HG03064 (cell line): Measurements from ENCODE around the gene RFX3.

Experiments used
- ATAC-seq: cut with Tn5 transposase; IDR thresholded peaks from one replicate; pipeline ENCODE4 v1.9.1; 2021; ENCODE audit warnings: low read depth; ENCODE audit not compliant: unreplicated experiment

RFX3 gene

DNA sequence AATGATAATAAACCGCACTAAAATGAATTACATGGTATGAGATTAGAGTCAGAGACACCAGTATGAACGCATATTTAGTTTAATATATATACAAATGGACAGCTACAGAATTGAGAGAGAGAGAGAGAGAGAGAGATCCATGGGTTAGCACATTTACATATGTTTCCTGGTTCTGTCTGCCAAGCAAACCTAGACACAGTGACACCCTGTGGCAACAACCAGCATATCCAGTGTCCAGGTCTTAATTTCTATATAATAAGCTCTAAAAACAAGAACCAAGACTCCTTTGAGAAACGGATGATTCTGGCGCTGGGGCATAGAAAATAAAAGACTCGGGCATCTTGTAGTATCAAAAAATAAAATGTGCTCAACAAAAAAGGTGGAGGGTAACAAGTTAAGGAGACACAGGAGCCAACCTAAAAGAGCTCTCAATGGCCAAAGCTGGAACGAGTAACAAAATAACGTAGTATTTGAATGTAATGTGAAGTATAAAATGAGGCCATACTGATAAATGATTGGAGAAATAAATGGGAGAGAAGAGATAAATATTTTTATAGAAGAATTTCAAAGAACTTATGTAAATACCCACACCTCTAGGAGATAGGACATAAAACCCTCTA is 84.5 kb downstream of the RFX3 start:
- peak; percentile 86 for ATAC-seq

DNA sequence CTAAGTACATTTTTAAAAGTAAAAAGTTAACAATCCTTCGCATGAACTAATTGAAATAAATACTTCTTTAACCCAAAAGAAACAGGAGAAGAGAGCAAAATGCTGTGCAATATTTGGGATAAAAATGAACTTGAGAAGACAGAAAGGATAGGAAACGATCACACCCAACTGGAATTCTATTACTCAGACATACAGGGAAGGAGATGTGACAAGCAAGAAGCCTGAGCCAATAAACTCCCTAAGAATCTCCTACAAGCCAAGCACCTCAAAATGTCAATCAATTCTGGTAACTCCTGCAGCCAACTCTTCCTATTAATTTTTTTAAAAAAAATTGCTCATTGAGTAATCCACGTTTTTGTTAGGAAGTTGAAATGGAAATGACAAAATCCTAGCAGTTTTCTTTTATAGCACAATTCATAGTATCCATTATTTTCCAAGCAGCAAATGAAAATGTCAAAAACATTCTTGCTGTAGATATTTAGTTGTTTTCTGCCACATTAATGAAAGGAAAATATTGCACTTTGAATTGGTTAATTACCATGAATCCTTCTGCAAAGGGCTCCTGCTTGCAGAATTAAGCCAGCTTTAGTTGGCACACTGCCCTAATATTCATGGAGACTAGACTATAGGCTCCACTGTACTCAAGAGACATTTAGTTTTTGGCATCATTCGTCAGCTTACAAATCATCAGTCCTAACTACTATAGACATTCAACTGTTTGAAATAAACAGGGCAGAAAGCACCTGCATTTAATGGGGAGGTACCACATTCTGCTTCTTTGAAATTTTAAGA is 89.0 kb downstream of the RFX3 start:
- ATAC-seq, result no peak

DNA sequence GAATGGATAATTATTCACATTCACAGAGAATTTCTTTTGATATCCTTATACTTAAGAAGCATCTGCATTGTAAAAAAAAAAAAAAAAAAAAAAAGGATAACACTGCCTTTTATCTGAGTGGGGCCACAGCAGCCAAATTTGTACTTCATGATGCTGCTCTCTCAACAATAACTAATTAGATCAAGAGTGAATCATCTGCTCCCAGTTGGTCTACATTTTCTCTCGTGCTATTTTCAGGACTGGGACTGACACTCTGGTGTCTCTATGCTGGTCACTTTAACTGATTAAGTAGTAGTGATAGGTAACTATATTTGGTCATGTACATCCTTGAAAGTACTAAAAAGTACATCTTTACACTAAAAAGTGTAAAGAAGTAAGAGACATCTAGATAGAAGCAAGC is 90.1 kb downstream of the RFX3 start:
- no peak for ATAC-seq

DNA sequence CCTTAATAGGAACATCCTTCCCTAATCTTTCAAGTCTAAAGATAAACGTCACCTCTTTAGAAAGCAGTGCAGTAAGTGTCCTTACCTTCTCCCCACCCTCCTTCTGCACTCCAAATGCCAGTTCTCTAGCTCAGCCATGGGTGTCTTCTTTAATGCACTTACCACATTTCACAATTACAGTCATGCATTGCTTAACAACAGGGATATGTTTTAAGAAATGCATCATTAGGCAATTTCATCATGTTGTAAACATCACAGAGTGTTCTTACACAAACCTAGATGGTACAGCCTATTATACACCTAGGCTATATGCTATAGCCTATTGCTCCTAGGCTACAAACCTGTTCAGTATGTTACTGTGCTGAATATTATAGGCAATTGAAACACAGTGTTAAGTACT is 91.2 kb downstream of the RFX3 start:
- no peak for ATAC-seq

DNA sequence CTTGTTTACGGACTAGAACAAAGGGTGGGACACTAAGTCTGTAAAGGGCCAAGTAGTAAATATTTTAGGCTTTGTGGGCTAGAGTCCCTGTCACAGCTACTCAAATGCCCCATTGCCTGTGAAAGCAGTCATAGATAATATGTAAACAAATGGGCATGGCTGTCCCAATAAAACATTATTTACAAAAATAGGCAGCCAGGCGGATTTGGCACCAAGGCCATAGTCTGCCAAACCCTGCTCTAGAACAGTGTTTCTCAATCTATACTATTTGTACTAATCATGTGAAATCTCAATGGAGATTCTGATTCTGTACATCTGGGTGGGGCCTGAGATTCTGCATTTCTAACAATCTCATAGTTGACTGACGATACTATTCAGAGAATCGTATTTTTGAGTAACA is 92.0 kb downstream of the RFX3 start:
- no peak for ATAC-seq

DNA sequence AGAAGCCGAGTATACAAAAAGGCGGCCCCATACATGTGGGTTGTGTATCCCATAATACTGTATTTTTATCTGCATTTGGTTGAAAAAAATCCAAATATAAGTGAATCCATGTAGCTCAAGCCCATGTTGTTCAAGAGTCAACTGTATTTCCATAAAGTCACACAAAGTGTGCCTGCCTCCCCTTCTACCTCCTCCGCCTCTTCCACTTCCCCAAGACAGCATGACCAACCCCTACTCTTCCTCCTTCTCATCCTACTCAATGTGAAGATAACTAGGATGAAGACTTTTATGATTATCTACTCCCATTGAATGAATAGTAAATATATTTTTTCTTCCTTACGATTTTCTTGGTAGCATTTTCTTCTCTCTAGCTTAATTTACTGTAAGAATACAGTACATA is 92.7 kb downstream of the RFX3 start:
- no peak for ATAC-seq

DNA sequence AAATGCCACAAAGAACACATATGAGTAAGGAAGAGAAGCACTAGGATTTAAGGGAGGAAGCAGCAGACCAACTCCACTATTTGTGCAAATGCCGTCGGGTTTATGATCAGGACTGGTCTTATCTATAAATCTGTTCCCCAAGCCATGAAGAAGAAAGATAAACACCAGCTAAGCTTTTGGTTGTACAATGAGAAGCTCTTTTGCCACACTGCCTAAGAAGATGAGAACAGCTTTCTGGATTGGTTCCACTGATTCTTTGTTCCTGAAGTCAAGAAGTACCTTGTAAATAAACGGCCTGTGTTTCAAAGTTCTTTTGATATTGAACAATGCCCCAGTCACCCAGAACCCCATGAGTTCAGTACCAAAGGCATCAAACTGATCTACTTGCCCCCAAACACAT is 93.9 kb downstream of the RFX3 start:
- no peak for ATAC-seq

DNA sequence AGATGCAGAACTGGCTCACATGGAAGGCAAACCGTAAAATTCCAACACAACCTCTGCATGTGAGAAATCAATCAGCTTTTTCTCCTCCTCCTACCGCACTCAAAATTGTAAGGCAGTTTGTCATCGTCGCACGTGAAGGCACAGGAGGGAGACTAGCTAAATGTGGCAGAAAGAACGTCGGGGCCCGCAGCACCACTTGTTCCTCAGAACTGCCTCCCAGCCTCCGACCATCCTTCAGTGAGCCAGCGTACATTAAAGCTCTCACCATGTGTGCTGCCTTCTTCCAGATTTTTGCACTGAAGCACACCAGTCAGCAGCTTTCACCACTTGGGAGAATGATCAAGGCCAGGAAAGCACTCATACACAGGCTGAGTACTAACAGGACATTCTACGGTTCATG is 105.9 kb downstream of the RFX3 start:
- ATAC-seq, result no peak

DNA sequence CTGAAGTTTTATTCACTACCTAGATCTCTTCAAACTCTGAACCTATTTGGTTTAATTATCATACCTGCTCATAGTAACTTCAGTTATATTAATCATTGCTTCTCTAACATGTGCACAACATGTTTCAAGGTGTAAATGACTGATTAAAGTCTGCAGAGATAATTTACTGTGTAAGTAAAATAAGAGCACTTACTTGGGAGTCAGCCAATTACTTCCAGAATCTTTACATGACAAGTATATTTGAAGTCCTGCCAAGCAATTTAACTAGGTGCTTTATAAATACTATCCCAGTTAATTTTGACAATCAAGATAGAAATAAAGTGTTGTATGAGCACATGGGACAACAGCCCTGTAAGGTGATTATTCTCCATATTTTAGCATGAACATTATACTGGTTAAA is 109.9 kb downstream of the RFX3 start:
- ATAC-seq, result no peak

DNA sequence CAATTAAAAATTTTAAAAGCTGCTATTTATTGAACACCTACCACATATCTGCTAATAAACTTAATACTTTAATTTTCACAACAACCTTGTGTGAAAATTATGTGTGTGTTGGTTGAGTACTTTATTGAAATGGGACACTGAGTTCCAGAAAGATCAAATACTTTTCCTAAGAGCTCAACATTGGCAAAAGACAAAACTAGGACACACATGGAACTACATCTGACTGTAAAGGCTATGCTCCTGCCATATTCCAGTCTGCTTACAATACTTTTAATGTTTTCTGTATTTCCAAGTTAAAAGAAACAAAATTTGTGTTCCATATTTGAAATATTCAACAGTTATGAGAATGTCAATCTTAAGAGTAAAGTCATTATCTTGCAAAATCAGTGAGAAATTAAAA is 111.8 kb downstream of the RFX3 start:
- ATAC-seq, result no peak

DNA sequence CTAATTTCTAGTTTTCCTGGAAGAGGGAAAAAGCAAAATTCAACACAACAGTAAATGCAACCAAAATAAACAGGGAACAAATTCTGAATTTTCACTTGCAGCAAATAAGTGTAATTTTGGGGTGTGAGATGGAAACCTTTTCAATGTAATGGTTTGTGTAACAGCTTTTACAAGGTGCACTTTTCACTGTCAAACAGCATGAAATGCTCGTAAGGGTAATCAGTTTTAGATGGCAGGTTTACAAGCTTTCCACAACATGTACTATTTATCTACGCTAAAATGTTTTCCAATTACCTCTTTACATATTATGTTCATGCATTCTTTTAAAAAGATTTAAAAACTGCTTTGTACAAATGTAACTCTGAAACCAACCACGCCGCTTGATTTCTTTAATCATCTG is 115.3 kb downstream of the RFX3 start:
- no peak for ATAC-seq

DNA sequence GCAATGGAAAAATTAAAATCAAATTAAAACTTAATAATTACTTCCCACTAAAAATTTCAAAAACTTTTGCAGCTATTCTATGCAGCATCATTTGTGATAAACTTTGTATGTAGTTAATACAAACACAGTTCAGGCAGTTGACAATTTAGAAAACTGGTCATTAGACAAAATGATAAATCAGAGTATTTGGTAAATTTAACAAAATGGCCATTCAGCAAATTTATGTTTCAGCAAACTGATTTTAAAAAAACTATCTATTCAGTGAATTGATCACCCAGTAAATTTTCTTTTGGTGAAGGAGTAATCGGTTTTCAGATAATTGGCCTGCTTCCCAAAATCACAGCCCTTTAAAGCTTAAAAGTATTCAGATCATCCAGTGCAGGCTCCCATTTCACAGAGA is 116.3 kb downstream of the RFX3 start:
- no peak for ATAC-seq

DNA sequence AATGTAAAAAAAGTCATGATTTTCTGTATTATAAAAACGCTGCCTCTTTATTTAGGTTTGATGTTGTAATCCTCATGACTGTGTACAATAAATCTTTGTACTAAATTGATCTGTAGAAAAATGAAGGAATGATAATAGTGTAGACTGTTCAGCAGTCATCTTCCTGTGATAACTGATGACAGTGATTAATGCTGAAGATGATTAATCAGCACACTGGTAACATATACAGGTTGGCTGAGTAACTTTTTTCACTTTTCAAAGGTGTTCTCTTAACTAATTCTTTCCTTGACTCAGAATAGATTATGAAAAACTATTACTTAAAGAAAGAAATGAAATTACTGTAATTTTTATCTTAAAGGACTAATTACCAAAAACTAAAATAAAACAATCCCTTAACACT is 122.5 kb downstream of the RFX3 start:
- ATAC-seq, result no peak

DNA sequence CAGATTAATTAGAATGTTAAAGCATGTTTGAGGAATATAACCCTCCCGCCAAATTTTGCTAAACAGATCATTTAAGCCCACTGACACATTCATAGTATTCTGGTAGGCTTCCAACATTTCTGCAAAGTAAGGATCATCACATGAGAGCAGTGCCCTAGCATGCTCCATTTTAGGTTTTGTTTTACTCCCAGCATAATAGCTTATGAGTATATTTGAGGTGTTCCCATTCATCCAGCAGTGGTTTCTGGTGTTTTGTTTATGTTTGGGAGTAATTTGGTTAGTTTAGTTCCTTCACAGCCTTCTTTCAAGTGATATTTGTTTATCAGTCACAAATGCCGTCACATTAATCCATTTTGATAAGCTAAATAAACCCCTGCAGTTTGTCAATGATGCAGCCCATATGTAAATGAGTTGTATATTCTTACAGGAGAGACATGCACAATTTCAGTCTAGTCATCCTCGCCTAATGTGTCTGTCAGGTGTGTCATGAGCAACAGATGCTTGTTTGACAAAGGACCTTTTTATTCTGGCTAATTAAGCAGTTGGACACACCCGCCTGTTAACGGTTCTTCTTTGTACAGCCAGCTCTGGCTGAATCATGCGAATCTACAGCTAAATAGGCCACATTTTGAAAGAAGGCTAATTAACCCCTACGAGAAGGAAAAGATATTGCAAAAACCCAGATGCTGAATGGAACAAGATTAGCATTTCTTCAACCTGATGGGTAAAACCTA is 124.4 kb downstream of the RFX3 start:
- no peak for ATAC-seq

DNA sequence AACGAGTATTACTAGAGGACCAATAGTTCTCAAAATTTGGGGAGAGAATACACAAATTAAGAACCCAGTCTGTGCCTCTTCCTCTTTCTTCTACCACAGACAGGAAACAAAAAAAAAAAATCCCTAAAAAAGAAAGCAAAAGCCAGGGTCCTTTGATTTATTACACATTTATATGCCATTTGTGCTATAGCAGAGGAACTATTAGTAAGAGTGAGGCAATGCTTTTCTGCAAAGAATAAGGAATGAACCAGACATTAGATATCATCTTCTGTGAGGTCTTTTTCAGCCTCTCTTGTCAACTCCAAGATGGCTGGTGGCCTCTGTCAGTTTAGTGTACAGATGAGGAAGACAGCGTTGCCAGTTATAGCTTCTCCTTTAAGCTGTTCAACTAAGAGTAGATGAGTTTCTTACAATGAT is 127.6 kb downstream of the RFX3 start:
- ATAC-seq, result no peak

DNA sequence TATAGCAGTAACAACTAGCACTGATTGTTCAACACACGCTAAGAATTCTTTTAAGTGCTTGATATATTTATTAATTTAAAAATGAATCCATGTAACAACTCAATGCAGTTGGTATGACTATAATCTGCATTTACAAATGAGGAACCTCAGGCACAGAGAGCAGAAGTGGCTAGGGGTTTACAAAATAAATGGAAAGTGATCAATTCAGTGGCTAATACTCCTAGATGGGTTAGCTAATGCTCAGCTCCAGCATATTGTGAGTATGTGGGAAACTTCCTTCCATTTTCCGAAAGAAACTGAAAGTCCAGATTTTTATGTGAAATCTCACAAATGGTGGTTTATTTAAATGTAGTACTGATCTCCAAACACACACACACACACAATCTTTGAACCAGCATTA is 128.0 kb downstream of the RFX3 start:
- no peak for ATAC-seq

DNA sequence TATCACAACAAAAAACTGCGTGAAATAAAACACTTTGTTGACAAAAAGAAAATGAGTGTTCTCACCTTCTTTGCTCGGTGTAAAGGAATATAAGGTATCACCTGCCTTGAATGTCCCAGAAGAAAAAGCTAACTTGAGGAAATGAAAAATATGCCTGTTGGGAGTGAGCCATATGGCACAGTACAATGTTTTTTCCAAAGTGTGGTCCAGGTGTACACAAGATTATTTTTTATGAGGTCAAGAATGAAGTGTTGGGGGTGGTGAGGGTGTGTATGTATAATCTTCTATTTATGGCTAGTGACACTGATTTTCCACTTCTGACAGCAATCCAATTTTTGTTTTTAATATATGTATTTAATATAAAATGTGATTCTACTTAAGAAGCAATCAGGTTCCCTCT is 134.4 kb downstream of the RFX3 start:
- no peak for ATAC-seq

DNA sequence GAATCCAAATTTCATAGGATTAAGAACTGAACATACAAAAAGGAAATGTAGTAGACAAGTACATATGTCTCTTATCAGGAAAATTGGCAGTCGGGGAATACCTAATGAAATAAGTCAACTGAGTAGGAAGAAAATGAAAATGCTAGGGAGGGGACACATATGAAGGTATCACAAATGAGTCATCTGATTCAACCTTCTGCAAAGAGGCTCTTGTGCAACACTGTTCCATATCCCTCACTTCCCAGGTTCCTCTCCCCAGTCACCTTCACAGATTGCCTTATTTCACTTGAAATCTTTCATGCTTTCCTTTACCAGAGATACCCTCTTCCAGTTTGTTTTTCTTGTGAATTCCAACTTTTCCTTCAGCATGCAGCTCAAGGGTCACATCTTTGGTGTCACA is 139.0 kb downstream of the RFX3 start:
- no peak for ATAC-seq

DNA sequence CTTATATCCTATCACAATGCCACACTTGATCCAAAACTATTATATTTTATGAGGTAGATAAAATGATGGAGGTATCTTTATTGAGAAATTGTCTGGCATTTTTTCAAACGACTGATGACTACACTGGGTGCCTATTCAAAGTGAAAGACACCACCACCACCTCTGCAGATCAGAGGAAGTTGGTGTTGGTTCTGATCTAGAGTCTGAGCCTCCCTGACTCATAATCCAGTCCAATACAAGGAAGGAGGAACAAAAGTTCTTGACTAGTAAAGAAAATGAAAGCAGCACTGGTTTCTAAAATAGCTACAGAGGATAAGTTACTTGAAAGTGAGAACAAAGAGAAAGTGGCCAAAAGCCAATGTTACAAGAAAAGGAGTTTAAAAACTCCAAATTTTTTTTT is 139.9 kb downstream of the RFX3 start:
- ATAC-seq, result peak; percentile 90

DNA sequence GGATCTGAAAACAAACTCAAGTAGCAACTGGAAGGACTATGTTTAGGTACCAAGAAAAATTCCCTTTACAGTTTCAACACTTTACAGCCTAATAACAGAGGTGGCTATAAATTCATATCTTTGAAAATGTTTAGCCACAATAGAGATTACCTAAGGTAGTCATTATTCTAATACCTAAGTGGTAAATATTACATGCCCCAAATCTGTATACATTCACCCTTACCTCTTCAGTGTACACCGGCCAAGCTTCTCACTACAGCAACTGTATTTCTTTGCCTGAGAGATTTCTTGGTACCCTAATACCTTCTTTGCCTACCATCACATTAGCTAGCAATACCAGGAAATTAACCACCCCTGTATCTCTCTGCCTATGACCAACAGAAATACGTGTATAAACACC is 154.0 kb downstream of the RFX3 start:
- ATAC-seq, result no peak

DNA sequence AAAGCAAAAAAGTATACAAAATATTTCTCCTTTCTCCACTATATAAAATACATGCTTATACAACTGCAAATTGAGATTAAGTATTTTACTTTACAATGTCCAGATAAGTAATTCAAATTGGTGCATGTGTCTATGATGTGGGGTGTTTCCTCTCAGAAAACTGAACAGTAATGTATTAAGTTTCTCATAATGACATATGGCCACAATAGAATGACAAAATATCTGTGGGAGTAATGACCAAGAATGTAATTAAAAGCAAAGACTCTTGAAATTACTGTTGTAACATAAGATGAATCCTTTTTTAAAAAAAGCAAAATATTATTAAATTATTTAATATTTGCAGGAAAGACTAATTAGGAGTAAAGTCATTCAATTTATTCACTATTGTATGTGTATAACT is 155.1 kb downstream of the RFX3 start:
- ATAC-seq, result no peak

DNA sequence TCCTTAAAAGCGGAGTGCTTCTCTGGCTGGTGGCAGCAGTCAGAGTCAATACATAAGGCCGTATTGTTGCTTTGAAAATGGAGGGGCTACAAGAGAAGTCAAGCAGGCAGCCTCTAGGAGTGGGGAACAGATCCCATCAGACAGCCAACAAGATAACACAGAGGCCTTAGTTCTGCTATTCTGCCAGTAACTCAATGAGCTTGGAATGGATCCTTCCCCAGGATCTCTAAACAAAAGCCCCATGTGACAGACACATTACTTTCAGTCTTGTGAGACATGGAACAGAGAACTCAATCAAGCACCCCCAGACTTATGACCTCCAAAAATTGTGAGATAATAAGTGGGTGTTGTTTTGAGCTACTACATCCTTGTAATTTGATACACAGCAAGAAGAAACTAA is 158.6 kb downstream of the RFX3 start:
- no peak for ATAC-seq
